KG1 (cell line): Measurements from ENCODE around the gene POU6F2.
"Not testable (repeated sequence)": the region's sequence is repeated elsewhere in the genome, so short reads cannot be mapped to it uniquely, and the experiment has no call there.

Experiments
- DNase-seq: peaks from one replicate; lab custom pipeline; 2025; lab: John Stamatoyannopoulos, UW

The POU6F2 gene

GRCh38 chr7:39304668-39305405, 327.1 kb downstream of the POU6F2 start:
- DNase-seq: no peak

DNA sequence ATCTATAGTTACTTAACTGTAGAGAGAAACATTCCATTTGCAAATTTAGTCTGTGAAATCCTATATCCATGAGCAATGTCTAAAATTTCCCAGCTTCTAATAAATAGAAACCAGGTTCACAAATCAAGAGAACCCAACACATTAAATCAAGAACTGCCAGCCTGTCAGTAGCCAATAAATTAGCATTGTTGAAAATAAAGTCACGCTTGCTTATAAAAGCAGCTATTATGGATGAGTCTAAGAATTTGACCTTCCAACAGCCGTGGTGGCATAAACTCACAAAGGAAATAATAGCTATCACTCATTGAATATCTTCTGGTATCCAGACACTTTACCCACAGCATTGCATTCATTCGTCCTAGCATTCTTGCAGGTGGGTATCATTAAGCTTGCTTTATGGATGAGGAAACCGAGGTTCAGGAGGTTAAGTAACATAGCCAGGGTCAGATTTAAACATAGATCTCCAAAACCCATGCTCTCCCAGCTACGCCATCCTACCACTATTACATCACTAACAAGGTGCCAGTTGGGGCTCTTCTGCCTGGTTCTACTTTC, 328.4 kb downstream of the POU6F2 start:
- no peak for DNase-seq

- DNase-seq: no peak
These were observed 333.0 kb downstream of the POU6F2 start for GRCh38 chr7:39310699-39311098.

GRCh38 chr7:39312254-39312989, 334.7 kb downstream of the POU6F2 start:
- DNase-seq: no peak

GRCh38 chr7:39313376-39313775, 335.7 kb downstream of the POU6F2 start:
- no peak for DNase-seq

DNA sequence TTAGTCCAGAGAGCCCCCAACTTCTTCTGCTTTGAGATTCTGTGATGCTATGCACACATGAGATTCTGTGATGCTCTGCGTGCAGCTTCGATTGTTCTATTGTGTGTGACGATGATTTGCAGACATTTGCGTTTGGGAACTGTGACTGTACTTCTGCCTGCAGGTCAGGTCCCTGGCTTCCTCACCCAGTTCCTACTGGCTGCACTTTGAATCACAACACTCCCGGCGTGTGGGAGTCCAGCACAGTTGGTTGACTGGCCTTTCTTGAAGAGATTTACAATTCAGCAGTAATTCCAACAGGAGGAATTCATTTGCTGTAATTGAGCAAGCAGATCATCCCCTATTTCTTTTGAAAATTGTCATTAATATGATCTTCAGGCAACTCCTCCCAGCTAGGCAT, 336.3 kb downstream of the POU6F2 start:
- no peak for DNase-seq

DNA sequence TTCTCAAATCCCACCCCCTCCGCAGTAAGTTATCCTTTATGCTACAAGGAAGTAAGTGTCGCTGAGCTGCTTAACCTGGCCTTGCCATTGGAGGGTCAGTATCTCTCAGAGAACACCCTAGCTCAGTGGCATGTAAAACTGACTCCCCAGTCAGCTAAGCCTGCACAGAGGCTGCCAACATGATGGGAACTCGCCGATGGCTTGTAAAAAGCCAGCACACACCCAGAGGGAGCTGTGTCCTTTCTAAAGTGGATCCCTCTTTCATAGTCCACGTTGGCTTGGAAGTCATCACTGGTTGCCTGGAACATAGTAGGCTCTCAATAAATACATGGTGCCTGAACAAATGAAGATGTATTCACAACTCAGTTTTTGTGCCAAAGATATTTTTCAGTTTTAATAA, 339.4 kb downstream of the POU6F2 start:
- no peak for DNase-seq

DNA sequence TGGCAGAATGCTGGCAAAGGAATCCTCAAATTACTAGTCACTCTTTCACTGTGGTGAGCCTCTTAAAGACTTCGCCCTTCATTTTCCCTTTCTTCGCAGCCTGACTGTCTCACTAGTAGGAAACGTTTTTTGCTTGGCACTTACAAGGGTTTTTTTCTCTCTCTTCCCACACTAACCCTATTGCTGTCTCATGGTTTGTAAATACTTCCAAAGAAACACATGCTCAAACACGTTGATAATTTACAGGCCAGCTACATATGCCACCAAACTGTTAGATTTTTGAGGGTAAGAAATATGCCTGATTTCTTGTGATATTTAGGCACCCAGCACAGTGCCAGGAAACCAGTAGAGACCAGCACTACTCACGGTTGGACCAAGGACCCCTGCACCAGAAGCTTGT, 340.2 kb downstream of the POU6F2 start:
- no peak for DNase-seq

- no peak for DNase-seq
These were observed 343.5 kb downstream of the POU6F2 start for GRCh38 chr7:39321245-39321644.

GRCh38 chr7:39321909-39322498, 344.3 kb downstream of the POU6F2 start:
- no peak for DNase-seq

GRCh38 chr7:39324139-39324760, 346.5 kb downstream of the POU6F2 start:
- DNase-seq: no peak

- not testable (repeated sequence) for DNase-seq
These were observed 353.9 kb downstream of the POU6F2 start for GRCh38 chr7:39331607-39332006.

DNA sequence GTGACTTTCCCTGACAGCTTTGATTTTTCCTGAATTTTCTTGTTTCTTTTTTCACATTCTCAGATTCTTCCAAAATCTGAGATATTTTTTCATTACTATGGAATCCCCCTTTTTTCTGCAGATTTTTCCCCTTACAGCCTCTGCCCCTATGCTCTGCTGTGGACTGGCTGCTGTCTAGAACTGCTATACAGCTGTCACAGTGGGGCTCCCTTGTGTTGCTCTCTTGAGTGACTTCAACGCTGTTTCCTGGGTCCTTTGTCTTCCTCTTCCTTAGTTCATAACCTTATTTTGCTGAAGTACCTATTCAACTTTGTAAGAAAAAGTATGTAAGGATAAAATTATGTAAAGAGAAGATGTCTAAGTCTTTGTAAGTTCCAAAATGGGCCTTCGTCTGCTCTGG, 354.4 kb downstream of the POU6F2 start:
- no peak for DNase-seq

- DNase-seq: no peak
These were observed 356.0 kb downstream of the POU6F2 start for GRCh38 chr7:39333701-39334100.

DNA sequence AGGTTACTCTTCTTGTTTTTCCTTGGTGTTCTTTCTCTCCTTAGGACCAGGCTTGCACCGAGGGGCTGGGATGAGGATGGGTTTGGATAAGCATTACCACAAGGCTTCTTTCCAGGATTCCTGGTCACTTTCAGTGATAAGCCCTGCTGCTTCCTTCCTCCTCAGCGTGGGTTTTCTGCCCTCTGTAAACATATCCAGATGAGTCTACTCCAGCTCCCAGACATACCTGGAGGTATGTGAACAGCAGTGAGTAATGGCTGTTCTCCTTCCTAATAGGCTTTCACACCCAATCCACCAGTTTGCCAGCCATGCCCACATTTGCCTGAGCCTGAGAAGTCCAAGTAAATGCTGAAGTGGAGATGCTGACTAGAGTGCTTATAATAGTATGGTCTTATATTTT, 358.7 kb downstream of the POU6F2 start:
- DNase-seq: no peak

DNA sequence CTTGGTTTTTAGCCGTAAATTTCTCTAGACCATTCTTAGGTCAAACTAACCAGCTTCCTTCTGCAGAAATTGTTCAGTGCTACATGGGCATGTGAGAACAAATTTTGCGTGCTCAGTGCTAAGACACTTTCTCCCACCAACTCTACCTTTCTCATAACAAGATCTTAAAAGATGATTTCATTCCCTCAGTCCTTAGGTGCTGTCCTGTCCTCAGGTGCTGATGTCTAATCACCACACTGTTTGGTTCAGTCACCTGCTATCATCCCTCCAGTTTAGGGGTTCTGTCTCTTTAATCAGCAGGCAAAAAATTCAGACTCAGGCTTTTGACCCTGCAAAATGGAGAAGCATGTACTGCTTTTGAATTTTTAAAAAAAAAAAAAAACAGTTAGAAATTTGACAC, 361.0 kb downstream of the POU6F2 start:
- DNase-seq: no peak

DNA sequence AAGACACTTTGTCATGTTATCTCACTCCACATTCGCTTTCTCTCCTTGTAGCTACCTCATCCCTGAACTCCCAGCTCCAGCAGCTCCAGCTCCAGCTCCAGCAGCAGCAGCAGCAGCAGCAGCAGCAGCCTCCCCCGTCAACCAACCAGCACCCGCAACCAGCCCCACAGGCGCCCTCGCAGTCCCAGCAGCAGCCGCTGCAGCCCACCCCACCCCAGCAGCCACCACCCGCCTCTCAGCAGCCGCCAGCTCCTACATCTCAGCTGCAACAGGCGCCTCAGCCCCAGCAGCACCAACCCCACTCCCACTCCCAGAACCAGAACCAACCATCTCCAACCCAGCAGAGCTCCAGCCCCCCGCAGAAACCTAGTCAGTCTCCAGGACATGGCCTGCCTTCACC, 361.9 kb downstream of the POU6F2 start:
- DNase-seq: no peak

DNA sequence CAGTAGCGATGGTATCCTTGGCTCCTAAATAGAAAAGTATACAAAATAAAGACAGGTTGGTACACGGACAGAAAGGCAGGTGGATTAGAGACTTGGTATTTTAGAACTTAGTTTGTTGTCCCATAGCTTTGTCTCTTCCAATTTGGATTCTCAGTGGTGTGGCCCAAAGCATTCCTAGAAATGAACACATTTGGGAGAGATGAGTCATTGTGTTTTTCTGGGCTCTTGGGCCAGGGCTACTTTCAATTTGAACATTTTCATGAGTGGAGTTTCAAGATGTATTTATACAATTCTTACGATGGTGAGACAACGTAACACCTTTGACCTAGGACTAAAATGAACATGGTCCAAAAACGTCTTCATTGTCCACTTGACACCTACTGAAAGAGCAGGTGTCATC, 363.4 kb downstream of the POU6F2 start:
- DNase-seq: no peak

DNA sequence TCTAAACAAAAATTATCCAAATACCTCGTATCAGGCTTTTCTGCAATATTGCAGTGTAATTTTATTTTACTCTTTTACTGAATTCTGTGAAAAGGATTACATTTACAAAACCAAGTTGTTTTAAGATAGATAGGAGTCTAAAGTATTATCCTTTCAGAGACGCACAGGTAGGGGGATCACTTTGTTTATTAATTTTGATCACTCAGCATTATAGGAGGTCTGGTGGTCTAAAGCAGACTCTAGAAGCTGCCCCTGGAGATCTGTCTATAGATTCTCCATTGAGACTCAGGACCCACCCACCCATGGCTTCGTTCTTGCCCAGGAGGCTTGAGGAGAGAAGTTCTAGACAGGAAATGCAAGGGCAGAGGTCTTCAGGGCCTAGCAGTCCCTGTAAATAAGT, 365.1 kb downstream of the POU6F2 start:
- DNase-seq: no peak

DNA sequence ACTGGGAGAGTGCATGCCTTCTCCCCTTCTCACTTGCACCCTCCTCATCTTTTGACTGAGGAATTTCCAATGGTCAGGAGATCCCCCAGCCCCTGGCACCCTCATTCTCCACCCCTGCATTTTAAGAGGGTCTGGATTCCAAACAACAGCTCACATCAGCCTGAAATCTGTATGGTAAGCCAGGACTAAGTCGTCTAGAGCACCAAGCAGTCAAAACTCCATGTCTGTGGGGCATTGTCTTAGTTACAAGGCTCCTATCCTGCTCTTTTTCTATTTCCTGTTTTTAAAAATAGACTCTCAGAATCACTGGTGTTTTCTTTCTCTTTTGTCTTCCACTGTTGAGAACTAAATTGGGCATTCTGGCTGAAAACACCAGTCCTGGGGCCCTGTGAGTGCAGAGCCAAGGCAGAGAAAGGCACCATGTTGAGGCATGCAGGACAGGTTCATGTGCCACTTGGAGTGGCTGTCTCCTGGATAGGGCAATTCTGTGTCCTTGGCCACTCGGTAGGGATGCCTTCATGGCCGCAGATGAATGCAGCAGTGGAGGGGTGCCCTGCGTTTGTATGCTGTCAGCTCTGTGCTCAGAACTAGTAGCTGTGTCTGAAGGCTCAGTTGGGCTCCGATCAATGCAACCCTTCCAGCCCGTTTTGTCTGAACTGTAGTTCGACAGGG, 371.9 kb downstream of the POU6F2 start:
- DNase-seq: no peak

GRCh38 chr7:39353615-39354376, 376.1 kb downstream of the POU6F2 start:
- DNase-seq: no peak
